IMR-90 (cell line): ENCODE measurements around the gene OGG1. TPM values are rescaled to one million over a fixed set of nuclear protein-coding genes. Genes with fewer than 3 reads are reported as not detected.

Experiments used
- ATAC-seq: fragments of 200-7000 bp; cut with Tn5 transposase; 2 replicates; pipeline ENCODE4 v1.9.1; 2020; ENCODE audit warnings: low read depth, mild to moderate bottlenecking, moderate library complexity
- BruUV-seq: library from RNA; stranded (reverse); fragments of 400-500 nt; replicated peaks from 2 replicates; lab custom pipeline; 2021; lab: Mats Ljungman, UMichigan
- CTCF ChIA-PET: fragments of 300-600 bp; formaldehyde crosslinking; extraction: SDS; loops from one replicate; lab custom pipeline; 2021; ENCODE audit warnings: antibody characterized with exemption; lab: Yijun Ruan, JAX
- POLR2A ChIA-PET: fragments of 300-600 bp; sonication (Branson Sonifier 250); formaldehyde crosslinking; loops from one replicate; lab custom pipeline; 2022; ENCODE audit warnings: antibody characterized with exemption; ENCODE audit not compliant: unreplicated experiment; lab: Charles Lee
- DNase-seq: peaks from one replicate; pipeline ENCODE4 v3.0.0; 2013
- H2AFZ ChIP-seq: replicated peaks from 2 replicates; pipeline ENCODE3; 2013; ENCODE audit warnings: low read length, mild to moderate bottlenecking; ENCODE audit not compliant: poor library complexity
- H2AK5ac ChIP-seq: 2 replicates; pipeline ENCODE4 v1.6.1; 2013; ENCODE audit warnings: low read depth, low read length, inconsistent platforms
- H2AK9ac ChIP-seq: replicated peaks from 2 replicates; pipeline ENCODE3; 2013; ENCODE audit warnings: mild to moderate bottlenecking, low read depth, low read length, moderate library complexity; ENCODE audit not compliant: poor library complexity
- H2BK120ac ChIP-seq: 2 replicates; pipeline ENCODE4 v1.6.1; 2013; ENCODE audit warnings: low read depth, low read length, inconsistent platforms
- H2BK15ac ChIP-seq: 3 replicates; pipeline ENCODE4 v1.6.1; 2013; ENCODE audit warnings: low read depth, low read length, inconsistent platforms
- H2BK20ac ChIP-seq: 2 replicates; pipeline ENCODE4 v1.6.1; 2013; ENCODE audit warnings: low read depth, mild to moderate bottlenecking, inconsistent platforms, low read length, moderate library complexity
- H2BK5ac ChIP-seq: 2 replicates; pipeline ENCODE4 v1.6.1; 2013; ENCODE audit warnings: mild to moderate bottlenecking, low read depth, low read length, inconsistent platforms; ENCODE audit not compliant: poor library complexity, severe bottlenecking
- H3K14ac ChIP-seq: replicated peaks from 2 replicates; pipeline ENCODE4 v1.6.1; 2013; ENCODE audit warnings: low read depth, low read length, inconsistent platforms
- H3K18ac ChIP-seq: 2 replicates; pipeline ENCODE4 v1.6.1; 2013; ENCODE audit warnings: low read depth, low read length, control low read depth
- H3K23ac ChIP-seq: 2 replicates; pipeline ENCODE4 v1.6.1; 2013; ENCODE audit warnings: low read depth, low read length, inconsistent platforms
- H3K27ac ChIP-seq: 2 replicates; pipeline ENCODE4 v1.5.1; 2013; ENCODE audit warnings: mild to moderate bottlenecking, control low read depth, low read length; ENCODE audit not compliant: insufficient read depth
- H3K27me3 ChIP-seq: 2 replicates; pipeline ENCODE4 v1.6.1; 2013; ENCODE audit warnings: low read length; ENCODE audit not compliant: control insufficient read depth, insufficient read depth
- H3K36me3 ChIP-seq: 2 replicates; pipeline ENCODE4 v1.6.1; 2013; ENCODE audit warnings: low read length, mixed read lengths; ENCODE audit not compliant: control insufficient read depth, insufficient read depth
- H3K4ac ChIP-seq: 2 replicates; pipeline ENCODE4 v1.6.1; 2013; ENCODE audit warnings: low read depth, low read length, inconsistent platforms
- H3K4me1 ChIP-seq: 2 replicates; pipeline ENCODE4 v1.6.1; 2013; ENCODE audit warnings: low read length, mixed read lengths; ENCODE audit not compliant: control insufficient read depth, insufficient read depth
- H3K4me2 ChIP-seq: 2 replicates; pipeline ENCODE4 v1.6.1; 2013; ENCODE audit warnings: low read depth, mild to moderate bottlenecking, control low read depth, low read length, moderate library complexity
- H3K4me3 ChIP-seq: 2 replicates; pipeline ENCODE4 v1.5.1; 2013; ENCODE audit warnings: low read depth, mild to moderate bottlenecking, control low read depth, low read length, moderate library complexity; ENCODE audit not compliant: insufficient read depth
- H3K56ac ChIP-seq: 2 replicates; pipeline ENCODE4 v1.6.1; 2013; ENCODE audit warnings: low read length, inconsistent platforms; ENCODE audit not compliant: insufficient read depth; ENCODE audit errors: extremely low read depth
- H3K79me1 ChIP-seq, 2 experiments: 2 replicates each; pipeline ENCODE4 v1.6.1; 2013; ENCODE audit warnings: low read length in 2 of 2, inconsistent platforms in 1 of 2, low read depth in 1 of 2
- H3K9ac ChIP-seq: 2 replicates; pipeline ENCODE4 v1.6.1; 2013; ENCODE audit warnings: low read depth, low read length, control low read depth
- H3K9me1 ChIP-seq: 2 replicates; pipeline ENCODE4 v1.6.1; 2013; ENCODE audit warnings: low read length, inconsistent platforms; ENCODE audit not compliant: insufficient read depth
- H3K9me3 ChIP-seq: 2 replicates; pipeline ENCODE4 v1.6.1; 2013; ENCODE audit warnings: low read length; ENCODE audit not compliant: control insufficient read depth, insufficient read depth
- H4K20me1 ChIP-seq: 2 replicates; pipeline ENCODE4 v1.6.1; 2013; ENCODE audit warnings: low read length, inconsistent platforms; ENCODE audit not compliant: insufficient read depth
- H4K5ac ChIP-seq: 2 replicates; pipeline ENCODE4 v1.6.1; 2013; ENCODE audit warnings: mild to moderate bottlenecking, low read depth, low read length, control low read depth
- H4K8ac ChIP-seq, 2 experiments: 2 replicates each; pipeline ENCODE4 v1.6.1; 2013; ENCODE audit warnings: low read depth in 2 of 2, low read length in 2 of 2, control low read depth in 1 of 2, inconsistent platforms in 1 of 2
- H4K91ac ChIP-seq: 2 replicates; pipeline ENCODE4 v1.6.1; 2013; ENCODE audit warnings: low read depth, low read length, inconsistent platforms; ENCODE audit not compliant: insufficient read depth
- CHD1 ChIP-seq: IDR thresholded peaks from 2 replicates; pipeline ENCODE4 v1.6.1; 2012; ENCODE audit warnings: low read depth, low read length, improper control_type of control experiment
- CTCF ChIP-seq: conservative IDR thresholded peaks from 2 replicates; pipeline ENCODE4 v1.5.1; 2012; ENCODE audit warnings: mild to moderate bottlenecking, low read depth, low read length, improper control_type of control experiment
- ELK1 ChIP-seq: fragments of 150-350 bp; IDR thresholded peaks from 2 replicates; pipeline ENCODE4 v1.6.1; 2016; ENCODE audit warnings: low read depth, mild to moderate bottlenecking, low read length, moderate library complexity, borderline replicate concordance
- FOS ChIP-seq: fragments of 150-350 bp; IDR thresholded peaks from 2 replicates; pipeline ENCODE4 v1.6.1; 2016; ENCODE audit warnings: low read depth, low read length
- MAZ ChIP-seq: IDR thresholded peaks from 2 replicates; pipeline ENCODE4 v1.6.1; 2012; ENCODE audit warnings: low read depth, mild to moderate bottlenecking, low read length, improper control_type of control experiment, moderate library complexity, borderline replicate concordance
- NFE2L2 ChIP-seq: fragments of 150-350 bp; IDR thresholded peaks from 2 replicates; pipeline ENCODE4 v1.6.1; 2016; ENCODE audit warnings: low read depth, mild to moderate bottlenecking, low read length
- POLR2A ChIP-seq: IDR thresholded peaks from 2 replicates; pipeline ENCODE4 v1.6.1; 2012; ENCODE audit warnings: mild to moderate bottlenecking, low read depth, low read length
- RFX5 ChIP-seq: IDR thresholded peaks from 2 replicates; pipeline ENCODE4 v1.8.0; 2012; ENCODE audit warnings: low read depth, mild to moderate bottlenecking, low read length, moderate library complexity
- USF2 ChIP-seq: fragments of 150-350 bp; IDR thresholded peaks from 2 replicates; pipeline ENCODE4 v1.6.1; 2017; ENCODE audit warnings: mild to moderate bottlenecking, antibody characterized with exemption, low read length, low read depth
- WGBS, 2 experiments: methylation state at CpG; one replicate each; pipeline versions ENCODE4 v1.1.5 to v1.1.7; 2013; ENCODE audit warnings: missing lambda C conversion rate in 2 of 2; ENCODE audit not compliant: insufficient read length in 1 of 2; ENCODE audit errors: extremely low coverage in 2 of 2; 5-methylcytosine and 5-hydroxymethylcytosine counted together
- dilution Hi-C: fragments of 300-500 bp; cut with HindIII; formaldehyde crosslinking; loops from one replicate; pipeline ENCODE4 v1.14.3; 2018; ENCODE audit warnings: low sequenced_read_pairs; ENCODE audit not compliant: unreplicated experiment
- in situ Hi-C: fragments of 300-500 bp; cut with MboI; formaldehyde crosslinking; loops from 3 replicates; pipeline ENCODE4 v1.14.3; 2019; ENCODE audit warnings: low sequenced_read_pairs, inconsistent platforms, mixed read lengths
- intact Hi-C: fragments of 100-400 bp; cut with micrococcal nuclease; formaldehyde crosslinking; loops from 2 replicates; pipeline ENCODE4 v1.10.0; 2022
- polyA plus RNA-seq, 3 experiments: library from polyadenylated mRNA; depleted of rRNA; stranded (reverse); fragments of >200 nt; gene quantifications; 2 replicates each; pipeline ENCODE4 v1.2.3, GENCODE V29; 2012; ENCODE audit warnings: low replicate concordance in 1 of 3
- total RNA-seq: library from RNA; depleted of rRNA; stranded (reverse); fragments of >200 nt; gene quantifications from 2 replicates; pipeline ENCODE4 v1.2.3, GENCODE V29; 2012

Gene OGG1
- total and polyA plus RNA-seq, 2 of the 4 experiments (the other 2 are of a cell fraction), result 14.9 to 25.6 TPM

GRCh38 chr3:9793161-9793781 is 43.5 kb downstream of the OGG1 start:
- H3K23ac ChIP-seq, result peak overlapping the region; percentile 93
- CTCF ChIA-PET, result interaction anchor here (0.7 to 0.9 kb wide), 2 partner anchors 71 to 78 kb away, joined by 3 to 5 read pairs; no protein-coding TSS in a partner anchor
- H2BK15ac ChIP-seq, result peak overlapping the region; percentile 54; the same call in 1 of the 3 replicates
- POLR2A ChIA-PET, result interaction anchor here (0.5 kb wide), 1 partner anchor 35 kb away, joined by 3 read pairs; no protein-coding TSS in a partner anchor
- peaks cover 9% of the 10 kb centered on the region for H3K4me1 ChIP-seq
- H3K14ac ChIP-seq, result peak overlapping the region; percentile 99
- WGBS, 2 experiments, result 0% methylated on average over 5 of the region's 23 CpGs; no CpG with 5 or more reads in 1 of the 2 experiments
- in situ Hi-C loops, result no loop called here
- H3K4me3 ChIP-seq, result peak overlapping the region; percentile 88
- intact Hi-C loops, result loop anchor here (5.0 kb wide), 1 partner anchor 61 kb away; the partner anchor contains the start of gene BRPF1
- H3K27ac ChIP-seq, result peak overlapping the region; percentile 95
- no peaks in the 10 kb centered on the region for H3K27me3 ChIP-seq
- peaks cover 26% of the 10 kb centered on the region; the same call in 1 of the 2 replicates for H4K20me1 ChIP-seq
- H3K36me3 ChIP-seq, result peaks cover 33% of the 10 kb centered on the region
- TF ChIP-seq USF2, result no peak
- TF ChIP-seq RFX5, result no peak
- TF ChIP-seq CHD1, result no peak
- no peak for TF ChIP-seq CTCF
- TF ChIP-seq ELK1, result no peak
- peak; percentile 13 for TF ChIP-seq POLR2A
- TF ChIP-seq FOS, result no peak
- no peak for TF ChIP-seq NFE2L2
- peak; percentile 5; the same call in 1 of the 2 replicates for TF ChIP-seq MAZ
- H3K9me1 ChIP-seq, result peaks cover 15% of the 10 kb centered on the region
- ATAC-seq, result peak; percentile 14
- H4K5ac ChIP-seq, result peak overlapping the region; percentile 90
- H3K9me3 ChIP-seq, result no peaks in the 10 kb centered on the region
- peak; percentile 44 for DNase-seq
- H4K8ac ChIP-seq, result peak overlapping the region; percentile 84 to 88
- H3K56ac ChIP-seq, result peak overlapping the region; percentile 96
- peak overlapping the region; percentile 96 for H3K9ac ChIP-seq
- H2BK20ac ChIP-seq, result no peak overlapping the region
- dilution Hi-C loops, result no loop called here
- H2BK120ac ChIP-seq, result peak overlapping the region; percentile 28; the same call in 1 of the 2 replicates
- peak overlapping the region; percentile 87 for H4K91ac ChIP-seq
- peak overlapping the region; percentile 95 for H2AK9ac ChIP-seq
- H2AK5ac ChIP-seq, result peak overlapping the region; percentile 100
- H3K4me2 ChIP-seq, result peak overlapping the region; percentile 83
- peaks cover 39 to 58% of the 10 kb centered on the region in 2 experiments for H3K79me1 ChIP-seq
- peak overlapping the region; percentile 26 for H3K18ac ChIP-seq
- peak overlapping the region; percentile 97 for H3K4ac ChIP-seq
- BruUV-seq, result no TSS peak
- peak overlapping the region; percentile 85 for H2BK5ac ChIP-seq
- H2AFZ ChIP-seq, result peak overlapping the region; percentile 94
